ENCODE data around the gene TEDC1.

The TEDC1 gene

DNA sequence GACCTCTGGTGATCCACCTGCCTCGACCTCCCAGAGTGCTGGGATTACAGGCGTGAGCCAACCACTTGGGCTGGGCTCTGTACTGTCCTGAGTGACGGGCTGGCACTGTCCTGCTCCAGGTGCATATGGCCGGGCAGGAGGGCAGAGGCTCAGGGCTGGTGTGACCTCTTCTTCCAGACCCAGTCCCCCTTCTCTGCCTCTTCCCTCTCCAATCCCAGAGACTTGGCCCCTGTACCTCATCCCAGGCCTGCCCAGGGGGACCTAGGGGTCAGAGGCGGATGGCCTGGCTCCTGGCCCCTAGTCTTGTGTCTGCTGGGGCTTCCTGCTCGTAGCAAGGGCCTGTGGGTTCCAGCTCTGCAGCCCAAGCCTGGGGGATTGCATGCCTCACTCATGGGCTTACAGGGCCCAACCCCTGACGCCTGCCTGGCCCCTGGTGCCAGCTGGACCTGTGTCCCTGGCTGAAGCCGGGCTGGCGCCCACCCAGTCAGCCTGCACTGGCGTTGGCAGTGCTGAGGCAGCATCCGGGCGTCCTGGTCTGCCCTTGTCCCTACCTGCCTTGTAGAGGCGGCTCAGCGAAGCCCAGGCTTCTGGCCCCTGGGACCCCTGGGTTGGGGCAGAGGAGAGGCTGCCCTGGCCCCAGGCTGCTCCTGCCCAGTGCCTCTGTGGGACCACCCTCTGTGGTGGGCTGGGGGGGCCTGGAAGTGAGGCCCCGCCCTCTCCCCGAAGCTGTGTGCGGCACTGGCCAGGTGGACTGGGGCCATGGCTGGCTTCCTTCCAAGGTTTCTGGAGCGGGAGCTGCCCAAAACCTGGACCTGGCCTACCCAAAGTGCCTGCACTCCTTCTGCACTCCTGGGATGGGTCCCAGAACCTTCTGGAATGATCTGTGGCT is 4.3 kb downstream of the TEDC1 start:
- POLR2A ChIA-PET = no interaction called here
- CTCF ChIA-PET = interaction anchor here (6.9 kb wide), 1 partner anchor 14 kb away, joined by 91 read pairs; no protein-coding TSS in a partner anchor
- no peak for DNase-seq (ENCODE audit: extremely low spot score)
- TF ChIP-seq, protein P1, sequence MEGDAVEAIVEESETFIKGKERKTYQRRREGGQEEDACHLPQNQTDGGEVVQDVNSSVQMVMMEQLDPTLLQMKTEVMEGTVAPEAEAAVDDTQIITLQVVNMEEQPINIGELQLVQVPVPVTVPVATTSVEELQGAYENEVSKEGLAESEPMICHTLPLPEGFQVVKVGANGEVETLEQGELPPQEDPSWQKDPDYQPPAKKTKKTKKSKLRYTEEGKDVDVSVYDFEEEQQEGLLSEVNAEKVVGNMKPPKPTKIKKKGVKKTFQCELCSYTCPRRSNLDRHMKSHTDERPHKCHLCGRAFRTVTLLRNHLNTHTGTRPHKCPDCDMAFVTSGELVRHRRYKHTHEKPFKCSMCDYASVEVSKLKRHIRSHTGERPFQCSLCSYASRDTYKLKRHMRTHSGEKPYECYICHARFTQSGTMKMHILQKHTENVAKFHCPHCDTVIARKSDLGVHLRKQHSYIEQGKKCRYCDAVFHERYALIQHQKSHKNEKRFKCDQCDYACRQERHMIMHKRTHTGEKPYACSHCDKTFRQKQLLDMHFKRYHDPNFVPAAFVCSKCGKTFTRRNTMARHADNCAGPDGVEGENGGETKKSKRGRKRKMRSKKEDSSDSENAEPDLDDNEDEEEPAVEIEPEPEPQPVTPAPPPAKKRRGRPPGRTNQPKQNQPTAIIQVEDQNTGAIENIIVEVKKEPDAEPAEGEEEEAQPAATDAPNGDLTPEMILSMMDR (IDR thresholded peaks at IDR 0.05; ENCODE audit: control extremely low read depth, extremely low read depth, low read depth, missing control alignments) = no peak

DNA sequence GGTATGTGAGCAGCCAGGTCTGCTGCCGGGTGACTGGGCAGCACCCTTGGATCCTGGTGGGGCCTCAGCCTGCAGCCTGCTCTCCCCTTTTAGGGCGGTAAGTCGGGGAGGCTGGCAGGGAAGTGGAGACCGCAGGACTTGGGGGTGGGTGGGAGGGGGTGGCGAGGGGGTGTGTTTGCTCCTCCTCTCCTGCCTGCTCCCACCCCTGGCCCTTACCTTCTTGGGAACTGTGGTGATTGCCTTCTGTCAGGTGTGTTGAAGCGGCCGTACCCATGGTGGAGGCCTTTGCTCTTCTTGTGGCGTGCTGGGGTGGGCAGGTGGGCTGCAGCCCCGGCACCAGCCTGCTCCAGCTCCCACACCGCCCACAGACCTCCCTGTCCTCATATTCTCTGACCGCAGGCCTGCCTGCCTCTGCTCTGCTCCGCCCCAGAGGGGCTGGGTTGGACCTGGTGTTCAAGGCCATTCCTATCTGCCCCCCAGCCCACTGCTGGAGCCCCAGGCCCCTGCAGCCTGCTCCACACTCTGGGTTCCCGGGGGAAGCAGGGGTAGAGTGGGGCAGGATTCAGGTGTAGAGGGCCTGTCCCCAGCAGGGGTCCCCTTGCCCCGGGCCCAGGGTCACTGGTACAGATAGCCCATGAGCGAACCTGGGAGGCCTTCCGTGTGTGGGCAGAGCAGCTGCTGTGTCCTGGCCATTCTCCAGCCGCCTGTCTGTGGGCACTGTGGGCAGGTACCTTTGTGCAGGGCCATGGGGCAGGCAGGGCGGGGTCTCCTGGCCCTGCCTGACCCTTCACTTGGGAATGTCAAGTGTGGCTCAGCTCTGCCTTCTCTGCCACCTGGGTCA is 5.2 kb downstream of the TEDC1 start:
- no peak for DNase-seq (ENCODE audit: extremely low spot score)
- ChIA-PET POLR2A (no interaction called here), CTCF (interaction anchor here (1.3 kb wide), 1 partner anchor 15 kb away, joined by 5 read pairs; no protein-coding TSS in a partner anchor)
- TF ChIP-seq, protein P1 (IDR thresholded peaks at IDR 0.05; ENCODE audit: control extremely low read depth, extremely low read depth, low read depth, missing control alignments) = no peak

DNA sequence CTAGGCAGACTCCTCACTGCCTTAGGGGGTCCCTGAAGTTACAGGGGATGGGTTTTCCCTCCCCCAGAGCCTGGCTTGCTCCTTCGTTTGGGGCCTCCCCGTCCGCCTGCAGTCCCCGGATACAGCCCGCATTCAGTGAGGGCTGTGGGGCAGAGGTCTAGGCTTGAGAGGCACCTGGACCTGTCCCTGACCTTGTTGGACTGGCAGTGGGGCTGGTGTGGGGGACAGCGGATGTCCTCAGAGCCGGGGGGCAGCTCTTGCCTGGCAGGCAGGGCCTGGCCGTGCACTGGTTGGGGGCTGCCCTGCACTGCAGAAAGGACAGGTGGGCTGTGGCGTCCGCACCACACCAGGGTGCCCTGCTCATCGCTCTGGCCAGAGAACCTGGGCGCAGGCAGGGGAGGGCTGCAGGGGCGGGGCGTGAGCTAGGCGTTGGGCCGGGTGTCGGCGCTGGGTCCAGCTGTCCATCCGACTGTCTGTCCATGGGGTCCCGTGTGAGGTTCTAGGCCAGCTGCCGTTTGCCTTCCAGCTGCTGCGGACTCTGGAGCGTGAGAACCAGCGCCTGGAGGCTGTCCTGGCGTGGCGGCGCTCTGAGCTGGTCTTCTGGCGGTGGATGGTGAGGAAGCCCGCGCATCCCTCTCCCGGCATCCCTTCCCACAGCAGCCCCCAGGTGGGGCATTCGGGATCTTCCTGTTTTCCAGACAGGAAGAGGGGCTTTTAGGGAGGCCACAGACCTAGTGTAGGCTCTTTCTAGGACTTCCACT is 6.0 kb downstream of the TEDC1 start:
- CTCF ChIA-PET = interaction anchor here (1.3 to 1.8 kb wide), 2 partner anchors 16 to 920 kb away, joined by 4 to 5 read pairs; no protein-coding TSS in a partner anchor

DNA sequence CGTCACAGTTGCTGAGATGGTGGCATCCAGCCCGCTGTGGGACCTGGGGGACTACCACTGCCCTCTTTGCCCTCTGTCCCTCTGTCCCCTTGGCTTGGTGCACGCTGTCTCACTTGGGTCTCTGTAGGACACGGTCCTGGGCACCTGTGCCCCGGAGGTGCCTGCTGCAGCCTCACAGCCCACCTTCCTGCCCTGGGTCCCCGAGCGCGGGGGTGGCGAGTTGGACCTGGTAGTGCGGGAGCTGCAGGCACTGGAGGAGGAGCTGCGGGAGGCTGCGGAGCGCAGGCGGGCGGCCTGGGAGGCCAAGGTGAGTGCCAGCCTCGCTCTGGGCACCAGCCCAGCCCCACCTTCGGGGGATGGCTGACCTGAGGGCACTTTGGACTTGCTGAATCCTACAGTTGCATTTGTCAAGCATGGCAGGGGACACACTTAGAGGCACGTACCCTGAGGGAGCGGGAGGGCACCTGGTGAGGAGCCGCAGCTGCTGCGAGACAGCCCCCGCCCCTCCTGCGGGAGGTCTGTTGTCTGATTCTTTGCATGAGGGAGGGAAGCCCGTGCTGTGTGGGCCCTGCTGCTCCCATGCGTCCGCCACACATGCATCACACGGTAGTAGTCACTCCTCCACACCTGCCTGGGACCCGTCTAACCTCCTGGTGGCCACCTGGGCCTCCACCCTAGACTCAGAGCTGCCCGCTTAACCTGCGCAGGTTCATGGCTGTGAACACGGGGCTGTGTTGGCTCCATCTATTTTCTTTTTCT is 6.8 kb downstream of the TEDC1 start:
- ChIA-PET POLR2A (no interaction called here), CTCF (interaction anchor here (1.3 to 1.8 kb wide), 2 partner anchors 17 to 919 kb away, joined by 4 to 5 read pairs; no protein-coding TSS in a partner anchor)
- no peak for DNase-seq (ENCODE audit: extremely low spot score)
- TF ChIP-seq, protein P1 (IDR thresholded peaks at IDR 0.05; ENCODE audit: control extremely low read depth, extremely low read depth, low read depth, missing control alignments) = no peak

More for the DNA sequence above, 6.0 kb downstream of the TEDC1 start:
- DNase-seq (ENCODE audit: extremely low spot score) = no peak
- TF ChIP-seq, protein P1 (IDR thresholded peaks at IDR 0.05; ENCODE audit: control extremely low read depth, extremely low read depth, low read depth, missing control alignments) = no peak
- POLR2A ChIA-PET = no interaction called here

DNA sequence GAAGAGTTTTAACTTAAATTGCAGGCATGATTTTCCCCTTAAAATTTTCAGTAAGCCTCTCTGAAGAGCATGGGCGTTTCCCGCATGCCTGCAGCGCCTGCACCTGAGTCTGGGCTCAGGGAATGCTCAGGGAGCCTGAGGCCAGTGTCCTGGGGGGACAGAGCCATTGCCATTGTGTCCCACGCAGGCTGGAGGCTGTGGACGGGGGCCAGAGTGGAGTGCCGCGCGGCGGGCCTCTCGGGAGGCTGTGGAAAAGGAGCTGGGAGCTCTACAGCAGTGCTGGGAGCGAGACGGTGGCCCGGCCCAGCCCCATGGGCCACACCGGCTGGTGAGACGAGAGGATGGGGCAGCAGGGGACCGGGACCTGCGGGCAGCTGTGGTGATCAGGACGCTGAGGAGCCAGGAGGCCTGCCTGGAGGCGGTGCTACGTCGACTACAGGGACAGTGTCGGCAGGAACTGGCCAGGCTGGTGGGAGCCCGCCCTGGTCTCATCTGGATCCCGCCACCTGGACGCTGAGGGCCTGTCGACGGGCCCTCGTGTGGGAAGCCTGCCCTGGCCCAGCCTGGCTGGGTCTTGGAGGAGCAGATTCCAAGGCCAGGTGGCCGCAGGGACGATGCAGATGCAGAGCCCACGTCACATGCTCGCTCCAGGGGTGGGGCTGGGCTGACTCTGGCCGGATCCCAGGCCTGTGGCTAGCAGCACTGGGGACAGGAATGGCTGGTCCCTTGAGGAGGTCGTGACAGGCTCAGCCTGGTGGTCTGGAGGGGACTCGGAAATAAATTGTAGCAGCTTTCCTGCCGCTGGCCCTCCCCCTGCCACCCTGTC is 7.6 kb downstream of the TEDC1 start:
- TF ChIP-seq, protein P1 (IDR thresholded peaks at IDR 0.05; ENCODE audit: control extremely low read depth, extremely low read depth, low read depth, missing control alignments) = no peak
- POLR2A ChIA-PET = no interaction called here

More for the DNA sequence above, 7.6 kb downstream of the TEDC1 start:
- no peak for DNase-seq (ENCODE audit: extremely low spot score)
- CTCF ChIA-PET = interaction anchor here (1.8 kb wide), 1 partner anchor 919 kb away, joined by 4 read pairs; no protein-coding TSS in a partner anchor
